Mesenchymal stem cell (in vitro differentiated cells and primary cell): ENCODE measurements around the gene RPTOR.

Experiments used
- DNase-seq: peaks from one replicate; pipeline ENCODE4 v3.0.0-alpha.2; 2013
- H2AFZ ChIP-seq: one replicate; pipeline ENCODE4 v1.6.1; 2013; ENCODE audit warnings: low read depth, mild to moderate bottlenecking, control low read depth, inconsistent platforms, low read length, moderate library complexity
- H2AK5ac ChIP-seq: 2 replicates; pipeline ENCODE4 v1.6.1; 2013; ENCODE audit warnings: low read length, moderate library complexity, mild to moderate bottlenecking, inconsistent platforms; ENCODE audit not compliant: severe bottlenecking
- H2BK120ac ChIP-seq: one replicate; pipeline ENCODE4 v1.6.1; 2013; ENCODE audit warnings: low read depth, mild to moderate bottlenecking, inconsistent platforms, low read length, moderate library complexity
- H2BK12ac ChIP-seq, 2 experiments: one replicate each; pipeline ENCODE4 v1.6.1; 2013; ENCODE audit warnings: inconsistent platforms in 2 of 2, low read length in 2 of 2, mild to moderate bottlenecking in 2 of 2, moderate library complexity in 2 of 2, control low read depth in 1 of 2
- H2BK15ac ChIP-seq: one replicate; pipeline ENCODE4 v1.6.1; 2013; ENCODE audit warnings: mild to moderate bottlenecking, low read depth, inconsistent platforms; ENCODE audit not compliant: poor library complexity, severe bottlenecking
- H2BK5ac ChIP-seq: 2 replicates; pipeline ENCODE4 v1.6.1; 2013; ENCODE audit warnings: low read depth, mild to moderate bottlenecking, low read length, control low read depth, inconsistent platforms; ENCODE audit not compliant: poor library complexity, severe bottlenecking
- H3K14ac ChIP-seq, 2 experiments: one replicate each; pipeline ENCODE4 v1.6.1; 2013; ENCODE audit warnings: inconsistent platforms in 2 of 2, low read length in 2 of 2, control low read depth in 1 of 2, mild to moderate bottlenecking in 1 of 2, moderate library complexity in 1 of 2
- H3K18ac ChIP-seq, 2 experiments: one replicate each; pipeline ENCODE4 v1.6.1; 2013; ENCODE audit warnings: inconsistent platforms in 2 of 2, low read length in 2 of 2, control low read depth in 1 of 2, low read depth in 1 of 2, mild to moderate bottlenecking in 1 of 2
- H3K23ac ChIP-seq, 2 experiments: one replicate each; pipeline ENCODE4 v1.6.1; 2013; ENCODE audit warnings: inconsistent platforms in 2 of 2, low read length in 2 of 2, mild to moderate bottlenecking in 2 of 2, moderate library complexity in 2 of 2, control low read depth in 1 of 2
- H3K27ac ChIP-seq: 2 replicates; pipeline ENCODE4 v1.5.1; 2013; ENCODE audit warnings: mild to moderate bottlenecking, moderate library complexity, low read length, control low read depth, inconsistent platforms; ENCODE audit not compliant: poor library complexity, severe bottlenecking
- H3K27me3 ChIP-seq, 2 experiments: 2 replicates each; pipeline versions ENCODE4 v1.6.1 to v1.7.0; 2013; ENCODE audit warnings: low read length in 2 of 2, mild to moderate bottlenecking in 2 of 2, moderate library complexity in 2 of 2, control low read depth in 1 of 2, inconsistent platforms in 1 of 2; ENCODE audit not compliant: control insufficient read depth in 1 of 2, insufficient read depth in 1 of 2
- H3K36me3 ChIP-seq, 2 experiments: 2 replicates each; pipeline versions ENCODE4 v1.6.1 to v1.7.0; 2013; ENCODE audit warnings: low read length in 2 of 2, control low read depth in 1 of 2, inconsistent platforms in 1 of 2, low read depth in 1 of 2, mild to moderate bottlenecking in 1 of 2; ENCODE audit not compliant: insufficient read depth in 2 of 2, control insufficient read depth in 1 of 2
- H3K4ac ChIP-seq, 2 experiments: one replicate each; pipeline ENCODE4 v1.6.1; 2013; ENCODE audit warnings: inconsistent platforms in 2 of 2, low read length in 2 of 2, mild to moderate bottlenecking in 2 of 2, moderate library complexity in 2 of 2, control low read depth in 1 of 2, low read depth in 1 of 2
- H3K4me1 ChIP-seq: 2 replicates; pipeline ENCODE4 v1.6.1; 2013; ENCODE audit warnings: low read depth, low read length, control low read depth; ENCODE audit not compliant: control insufficient read depth, insufficient read depth
- H3K4me2 ChIP-seq: 2 replicates; pipeline ENCODE4 v1.6.1; 2013; ENCODE audit warnings: low read length, mild to moderate bottlenecking, inconsistent platforms; ENCODE audit not compliant: poor library complexity, severe bottlenecking
- H3K4me3 ChIP-seq, 2 experiments: 2 replicates each; pipeline versions ENCODE4 v1.5.1 to v1.7.0; 2013; ENCODE audit warnings: low read length in 2 of 2, mild to moderate bottlenecking in 2 of 2, control low read depth in 1 of 2, low read depth in 1 of 2; ENCODE audit not compliant: insufficient read depth in 1 of 2
- H3K79me1 ChIP-seq: replicated peaks from 2 replicates; pipeline ENCODE4 v1.6.1; 2013; ENCODE audit warnings: mild to moderate bottlenecking, control low read depth, low read length, inconsistent platforms; ENCODE audit not compliant: poor library complexity, severe bottlenecking
- H3K9ac ChIP-seq: 2 replicates; pipeline ENCODE4 v1.7.0; 2013; ENCODE audit warnings: mild to moderate bottlenecking, low read length, moderate library complexity
- H3K9me3 ChIP-seq: 2 replicates; pipeline ENCODE4 v1.7.0; 2013; ENCODE audit warnings: mild to moderate bottlenecking, low read length; ENCODE audit not compliant: control insufficient read depth
- H4K8ac ChIP-seq: one replicate; pipeline ENCODE4 v1.6.1; 2013; ENCODE audit warnings: inconsistent platforms, mild to moderate bottlenecking, low read length, moderate library complexity
- H4K91ac ChIP-seq: one replicate; pipeline ENCODE4 v1.6.1; 2013; ENCODE audit warnings: mild to moderate bottlenecking, low read length, inconsistent platforms
- WGBS: methylation state at CpG from one replicate; pipeline ENCODE4 v1.1.7; 2013; ENCODE audit warnings: mixed read lengths; 5-methylcytosine and 5-hydroxymethylcytosine counted together

Gene RPTOR

GRCh38 chr17:80724775-80725266, 180.2 kb downstream of the RPTOR start:
- peak overlapping the region; percentile 41 for H3K9ac ChIP-seq
- peak overlapping the region; percentile 81 for H3K27ac ChIP-seq
- H3K4me2 ChIP-seq, result peak overlapping the region; percentile 61
- H4K8ac ChIP-seq, result peak overlapping the region; percentile 98
- H3K4me3 ChIP-seq, result no peak overlapping the region
- peak overlapping the region; percentile 100 for H4K91ac ChIP-seq
- peaks cover 36% of the 10 kb centered on the region for H3K79me1 ChIP-seq
- H2AFZ ChIP-seq, result peak overlapping the region; percentile 43
- H3K23ac ChIP-seq, result peak overlapping the region in 1 of 2 experiments; percentile 75
- H3K14ac ChIP-seq, result peak overlapping the region in 1 of 2 experiments; percentile 80
- no peaks in the 10 kb centered on the region for H3K27me3 ChIP-seq
- H3K36me3 ChIP-seq, result peaks cover 4 to 5% of the 10 kb centered on the region in 2 experiments
- no peak overlapping the region for H2BK5ac ChIP-seq
- H3K4me1 ChIP-seq, result peaks cover 33% of the 10 kb centered on the region
- peak overlapping the region; percentile 96 for H2BK120ac ChIP-seq
- H2BK12ac ChIP-seq, result peak overlapping the region; percentile 98
- WGBS, result 40% methylated on average over 7 of the region's 16 CpGs
- H2AK5ac ChIP-seq, result peak overlapping the region; percentile 14
- peak overlapping the region; percentile 94 to 98 for H3K4ac ChIP-seq
- H2BK15ac ChIP-seq, result peak overlapping the region; percentile 85
- peak overlapping the region; percentile 89 to 95 for H3K18ac ChIP-seq
- no peaks in the 10 kb centered on the region for H3K9me3 ChIP-seq
- peak; percentile 83 for DNase-seq

- peak overlapping the region; percentile 55 for H2BK15ac ChIP-seq
- H2BK12ac ChIP-seq, result peak overlapping the region; percentile 73 to 99
- H4K91ac ChIP-seq, result peak overlapping the region; percentile 47
- H3K4me2 ChIP-seq, result peak overlapping the region; percentile 21
- H2BK5ac ChIP-seq, result no peak overlapping the region
- peak overlapping the region in 1 of 2 experiments; percentile 6 for H3K4me3 ChIP-seq
- H3K14ac ChIP-seq, result no peak overlapping the region
- peak overlapping the region; percentile 96 for H2BK120ac ChIP-seq
- H4K8ac ChIP-seq, result peak overlapping the region; percentile 74
- no peaks in the 10 kb centered on the region for H3K27me3 ChIP-seq
- no peaks in the 10 kb centered on the region for H3K9me3 ChIP-seq
- DNase-seq, result peak; percentile 73
- peaks cover 37% of the 10 kb centered on the region for H3K79me1 ChIP-seq
- WGBS, result 12% methylated on average over 8 of the region's 8 CpGs
- no peak overlapping the region for H2AFZ ChIP-seq
- H3K18ac ChIP-seq, result peak overlapping the region; percentile 79 to 99
- peaks cover 33% of the 10 kb centered on the region for H3K4me1 ChIP-seq
- peak overlapping the region; percentile 38 for H2AK5ac ChIP-seq
- peaks cover 4 to 5% of the 10 kb centered on the region in 2 experiments for H3K36me3 ChIP-seq
- peak overlapping the region; percentile 81 for H3K27ac ChIP-seq
- H3K9ac ChIP-seq, result peak overlapping the region; percentile 41
- H3K4ac ChIP-seq, result peak overlapping the region; percentile 40 to 87
- peak overlapping the region in 1 of 2 experiments; percentile 41 for H3K23ac ChIP-seq
Observed at GRCh38 chr17:80725517-80725916, 180.9 kb downstream of the RPTOR start.

- Histone ChIP-seq H3K27me3 (no peaks in the 10 kb centered on the region), H4K8ac (no peak overlapping the region), H3K9me3 (no peaks in the 10 kb centered on the region), H3K14ac (peak overlapping the region in 1 of 2 experiments; percentile 63), H3K23ac (peak overlapping the region in 1 of 2 experiments; percentile 11), H2AK5ac (no peak overlapping the region), H3K9ac (no peak overlapping the region), H2AFZ (no peak overlapping the region), H3K4me1 (peaks cover 23% of the 10 kb centered on the region), H3K79me1 (peaks cover 40% of the 10 kb centered on the region), H3K4ac (peak overlapping the region in 1 of 2 experiments; percentile 62), H3K36me3 (peaks cover 4 to 8% of the 10 kb centered on the region in 2 experiments), H2BK12ac (peak overlapping the region in 1 of 2 experiments; percentile 85), H3K18ac (peak overlapping the region; percentile 23 to 34), H2BK15ac (no peak overlapping the region), H3K4me2 (no peak overlapping the region), H2BK120ac (peak overlapping the region; percentile 64), H2BK5ac (no peak overlapping the region), H3K27ac (no peak overlapping the region), H3K4me3 (no peak overlapping the region), H4K91ac (peak overlapping the region; percentile 22)
- no peak for DNase-seq
- WGBS, result 94% methylated on average over 42 of the region's 42 CpGs
Observed at GRCh38 chr17:80726558-80727408, 182.1 kb downstream of the RPTOR start.

GRCh38 chr17:80727409-80727755, 182.7 kb downstream of the RPTOR start:
- WGBS, result 97% methylated on average over 13 of the region's 13 CpGs

More at GRCh38 chr17:80727409-80727755, 182.7 kb downstream of the RPTOR start:
- H3K4me1 ChIP-seq, result peaks cover 22% of the 10 kb centered on the region
- H3K36me3 ChIP-seq, result peaks cover 4 to 8% of the 10 kb centered on the region in 2 experiments
- no peaks in the 10 kb centered on the region for H3K9me3 ChIP-seq
- H3K14ac ChIP-seq, result no peak overlapping the region
- H3K4me2 ChIP-seq, result no peak overlapping the region
- H2BK120ac ChIP-seq, result no peak overlapping the region
- no peak overlapping the region for H3K23ac ChIP-seq
- H2BK12ac ChIP-seq, result peak overlapping the region in 1 of 2 experiments; percentile 7
- no peak overlapping the region for H3K18ac ChIP-seq
- H3K79me1 ChIP-seq, result peaks cover 38% of the 10 kb centered on the region
- H2AFZ ChIP-seq, result no peak overlapping the region
- H3K27me3 ChIP-seq, result no peaks in the 10 kb centered on the region
- H4K91ac ChIP-seq, result peak overlapping the region; percentile 5
- no peak overlapping the region for H3K27ac ChIP-seq
- DNase-seq, result no peak
- no peak overlapping the region for H4K8ac ChIP-seq
- no peak overlapping the region for H3K4me3 ChIP-seq
- H2AK5ac ChIP-seq, result no peak overlapping the region
- no peak overlapping the region for H3K4ac ChIP-seq
- H3K9ac ChIP-seq, result no peak overlapping the region
- H2BK15ac ChIP-seq, result no peak overlapping the region
- no peak overlapping the region for H2BK5ac ChIP-seq
